Measurements from ENCODE around the gene CLIP1. TPM values are rescaled to one million over a fixed set of nuclear protein-coding genes. Genes with fewer than 3 reads are reported as not detected.

CLIP1 gene
- total and polyA plus RNA-seq, 2 of the 13 experiments (the other 11 are each of a cell fraction or from before 2014, with no cell fraction given): 28.9 to 43.7 TPM

GRCh38 chr12:122421187-122421820 lies 1.2 kb downstream of the CLIP1 start (continued):
- TF ChIP-seq ZNF318 (CRISPR knock-in tag; IDR thresholded peaks at IDR 0.05) (no peak), ZFP36 (IDR thresholded peaks at IDR 0.05; ENCODE audit: borderline replicate concordance, low read depth, low read length, partially characterized antibody) (no peak)
